HG02973 (cell line): ENCODE measurements around the gene KEAP1.
"Not testable (repeated sequence)": the region's sequence is repeated elsewhere in the genome, so short reads cannot be mapped to it uniquely, and the experiment has no call there.

Experiments used
- ATAC-seq: cut with Tn5 transposase; IDR thresholded peaks from one replicate; pipeline ENCODE4 v1.9.1; 2021; ENCODE audit warnings: moderate library complexity; ENCODE audit not compliant: unreplicated experiment

KEAP1 gene

DNA sequence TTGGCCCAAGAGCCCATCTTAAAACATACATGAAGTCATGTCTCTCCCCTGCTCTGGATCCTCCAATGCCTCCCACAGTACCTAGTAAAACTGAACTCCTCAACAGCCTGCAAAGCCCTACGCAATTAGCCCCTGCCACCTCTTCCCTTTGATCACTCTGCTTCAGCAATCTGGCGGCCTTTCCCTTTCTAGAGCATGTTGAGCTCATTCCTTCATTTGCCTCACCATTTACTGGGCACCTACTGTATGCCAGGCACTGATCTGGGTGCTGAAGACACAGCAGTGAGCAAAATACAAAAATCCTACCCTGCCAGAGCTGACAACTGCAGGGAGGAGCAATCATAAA is 2.9 kb downstream of the KEAP1 start:
- ATAC-seq, result no peak

DNA sequence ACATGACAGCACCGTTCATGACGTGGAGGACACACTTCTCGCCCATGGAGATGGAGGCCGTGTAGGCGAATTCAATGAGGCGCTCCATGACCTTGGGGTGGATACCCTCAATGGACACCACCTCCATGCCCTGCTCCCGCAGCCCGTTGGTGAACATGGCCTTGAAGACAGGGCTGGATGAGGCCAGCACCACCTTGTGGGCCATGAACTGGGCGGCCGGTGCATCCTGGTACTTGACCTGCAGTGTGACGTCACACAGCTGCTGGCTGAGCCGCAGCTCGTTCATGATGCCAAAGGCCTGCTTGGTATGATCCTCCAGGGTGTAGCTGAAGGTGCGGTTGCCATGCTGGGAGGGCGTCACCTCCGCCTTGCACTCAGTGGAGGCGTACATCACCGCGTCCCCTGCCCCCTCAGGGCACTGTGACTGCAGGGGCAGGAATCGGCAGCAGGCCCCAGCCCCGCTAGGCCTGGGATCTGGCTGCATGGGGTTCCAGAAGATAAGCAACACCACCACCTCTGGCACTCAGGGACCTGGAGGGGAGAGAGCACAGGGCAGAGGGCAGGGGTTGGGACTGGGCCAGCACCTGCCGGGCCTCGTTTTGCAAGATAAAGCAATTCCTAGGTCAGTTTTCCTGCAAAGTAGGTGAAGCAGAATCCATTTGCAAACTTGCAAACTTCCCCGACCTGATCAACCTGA is 3.5 kb downstream of the KEAP1 start:
- no peak for ATAC-seq

DNA sequence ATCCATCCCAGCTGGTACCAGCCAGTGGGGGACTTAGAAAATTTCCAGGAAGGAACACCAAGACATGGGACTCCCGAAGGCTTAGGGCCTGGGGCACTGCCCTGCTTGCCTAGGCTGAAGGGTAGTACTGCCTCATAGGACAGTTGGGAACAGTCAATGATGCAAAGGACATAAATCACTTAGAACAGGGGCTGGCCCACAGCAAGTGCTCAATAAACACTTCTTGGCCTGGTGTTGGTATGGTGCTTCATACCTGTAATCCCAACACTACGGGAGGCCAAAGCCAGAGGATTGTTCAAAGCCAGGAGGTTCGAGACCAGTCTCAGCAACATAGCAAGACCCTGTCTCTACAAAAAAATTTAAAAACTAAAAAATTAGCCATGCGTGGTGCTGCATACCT is 5.8 kb downstream of the KEAP1 start:
- no peak for ATAC-seq

DNA sequence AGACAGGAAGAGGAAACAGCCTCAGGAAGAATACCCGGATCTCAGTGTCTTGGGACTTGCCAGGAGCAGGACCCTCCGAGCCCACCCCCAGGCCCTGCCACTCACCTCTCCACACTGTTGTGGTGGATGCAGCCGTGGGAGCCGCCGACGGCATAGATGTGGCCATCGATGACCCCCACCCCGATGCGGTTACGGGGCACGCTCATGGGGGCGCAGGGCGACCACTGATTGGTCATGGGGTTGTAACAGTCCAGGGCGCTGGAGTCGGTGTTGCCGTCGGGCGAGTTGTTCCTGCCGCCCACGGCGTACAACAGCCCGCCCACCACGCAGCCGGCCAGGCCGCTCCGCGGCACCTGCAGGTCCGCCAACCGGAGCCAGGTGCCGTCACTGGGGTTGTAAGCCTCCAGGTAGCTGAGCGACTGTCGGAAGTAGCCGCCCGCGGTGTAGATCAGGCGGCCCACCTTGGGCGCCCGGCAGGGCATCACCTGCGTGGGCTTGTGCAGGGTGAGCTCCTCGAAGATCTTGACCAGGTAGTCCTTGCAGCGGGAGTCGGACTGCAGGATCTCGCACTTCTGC is 11.6 kb downstream of the KEAP1 start:
- ATAC-seq, result no peak

DNA sequence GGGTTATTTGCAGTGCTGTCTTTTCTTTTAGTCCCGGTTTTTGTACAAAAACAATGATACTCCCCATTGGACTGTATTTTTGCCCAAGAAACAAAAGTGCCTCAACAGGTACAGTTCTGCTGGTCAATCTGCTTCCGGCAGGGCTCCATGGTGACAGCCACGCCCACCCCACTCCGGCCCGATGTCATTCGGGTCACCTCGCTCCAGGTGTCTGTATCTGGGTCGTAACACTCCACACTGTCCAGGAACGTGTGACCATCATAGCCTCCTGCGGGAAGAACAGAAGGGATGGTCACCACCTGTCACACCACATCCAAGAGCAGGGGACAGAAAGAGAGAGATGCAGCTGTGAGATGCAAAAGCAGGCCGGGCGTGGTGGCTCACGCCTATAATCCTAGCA is 16.6 kb downstream of the KEAP1 start:
- no peak for ATAC-seq

DNA sequence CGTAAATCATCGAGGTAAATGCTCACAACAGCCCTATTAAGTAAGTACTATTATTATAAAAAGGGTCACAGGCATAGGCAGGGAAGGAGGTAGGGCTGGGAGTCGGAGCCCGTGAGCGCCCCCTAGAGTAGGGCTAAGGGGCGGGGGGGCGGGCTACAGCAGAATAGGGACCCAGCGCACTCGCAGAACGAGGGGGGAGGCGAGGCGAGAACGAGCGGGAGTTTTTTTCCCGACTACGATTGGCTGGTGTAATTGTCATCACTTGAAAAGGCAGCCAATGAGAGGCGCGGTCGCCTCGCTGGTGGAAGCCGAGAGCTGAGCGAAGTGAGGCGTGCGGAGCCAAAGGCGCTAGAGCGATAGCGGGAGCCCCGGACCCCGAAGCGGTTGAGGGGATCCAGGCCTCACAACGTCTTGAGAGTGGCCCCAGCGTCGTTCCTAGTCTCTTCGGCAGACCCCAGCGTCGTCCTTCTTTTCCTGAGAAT is 24.2 kb downstream of the KEAP1 start:
- no peak for ATAC-seq

DNA sequence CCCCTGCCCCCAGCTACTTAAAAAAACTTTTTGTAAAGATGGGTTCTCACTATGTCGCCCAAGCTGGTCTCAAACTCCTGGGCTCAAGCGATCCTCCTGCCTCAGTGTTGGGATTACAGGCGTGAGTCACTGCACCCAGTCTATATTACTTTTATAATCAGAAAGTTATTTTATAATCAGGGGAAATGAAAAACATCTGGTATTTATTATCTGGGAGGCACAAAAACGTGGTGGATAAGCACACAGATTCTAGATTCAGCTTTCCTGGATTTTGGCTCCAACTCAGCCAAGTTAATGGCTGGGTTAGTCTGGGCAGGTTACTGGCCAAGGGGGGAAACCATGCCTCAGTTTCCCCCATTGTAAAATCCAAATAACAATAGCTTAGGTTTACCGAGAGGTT is 24.7 kb downstream of the KEAP1 start:
- ATAC-seq, result no peak

DNA sequence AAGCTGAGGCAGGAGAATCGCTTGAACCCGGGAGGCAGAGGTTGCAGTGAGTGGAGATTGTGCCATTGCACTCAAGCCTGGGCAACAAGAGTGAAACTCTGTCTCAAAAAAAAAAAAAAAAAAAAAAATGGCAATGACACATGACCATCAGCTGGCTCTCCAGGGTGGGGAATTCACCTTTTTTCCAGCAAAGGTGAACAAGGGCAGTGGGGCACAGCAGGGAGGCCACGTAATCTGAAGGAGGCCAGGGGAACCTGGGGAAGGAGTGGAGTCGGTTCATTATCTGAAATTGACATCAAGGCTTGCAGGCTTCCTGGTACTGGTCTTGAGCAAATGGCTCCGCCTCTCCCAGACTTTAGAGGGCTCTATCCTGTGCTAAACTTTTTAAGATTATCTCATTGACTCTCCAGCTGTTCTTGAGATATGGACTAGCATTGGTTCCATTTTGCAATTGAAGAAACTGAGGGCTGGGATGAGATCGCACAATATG is 28.1 kb downstream of the KEAP1 start:
- ATAC-seq, result no peak

DNA sequence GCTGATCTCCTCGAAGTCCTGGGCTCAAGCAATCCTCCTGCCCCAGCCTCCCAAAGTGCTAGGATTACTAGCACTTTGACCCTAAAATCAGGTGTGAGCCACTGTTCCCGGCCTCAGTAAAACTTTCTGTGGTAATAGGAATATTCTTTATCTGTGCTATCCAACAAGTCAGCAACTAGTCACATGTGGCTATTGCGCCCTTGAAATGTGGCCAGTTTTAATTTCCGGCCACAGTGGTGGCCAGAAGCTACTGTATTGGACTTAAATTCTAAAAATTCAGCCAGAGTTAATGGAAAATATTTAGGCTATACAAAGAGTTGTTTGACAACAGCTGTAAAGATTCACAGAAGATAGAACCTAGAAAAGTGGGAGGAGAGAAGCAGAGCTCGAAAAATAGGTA is 30.0 kb downstream of the KEAP1 start:
- no peak for ATAC-seq

DNA sequence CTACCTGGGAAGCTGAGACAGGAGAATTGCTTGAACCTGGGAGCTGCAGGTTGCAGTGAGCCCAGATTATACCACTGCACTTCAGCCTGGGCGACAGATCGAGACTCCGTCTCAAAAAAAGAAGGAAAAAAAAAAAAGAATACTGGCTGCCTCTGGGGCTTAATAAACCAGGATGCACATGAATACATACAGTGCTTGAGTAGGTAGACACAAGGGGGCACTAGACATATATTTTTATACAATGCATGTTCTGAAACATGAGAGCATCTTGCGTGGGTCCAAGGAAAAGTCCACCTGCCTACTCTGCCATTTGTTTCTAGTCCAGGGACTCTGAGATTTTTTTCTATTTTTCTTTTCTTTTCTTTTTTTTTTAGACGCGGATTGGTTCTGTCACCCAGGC is 31.2 kb downstream of the KEAP1 start:
- ATAC-seq, result no peak

DNA sequence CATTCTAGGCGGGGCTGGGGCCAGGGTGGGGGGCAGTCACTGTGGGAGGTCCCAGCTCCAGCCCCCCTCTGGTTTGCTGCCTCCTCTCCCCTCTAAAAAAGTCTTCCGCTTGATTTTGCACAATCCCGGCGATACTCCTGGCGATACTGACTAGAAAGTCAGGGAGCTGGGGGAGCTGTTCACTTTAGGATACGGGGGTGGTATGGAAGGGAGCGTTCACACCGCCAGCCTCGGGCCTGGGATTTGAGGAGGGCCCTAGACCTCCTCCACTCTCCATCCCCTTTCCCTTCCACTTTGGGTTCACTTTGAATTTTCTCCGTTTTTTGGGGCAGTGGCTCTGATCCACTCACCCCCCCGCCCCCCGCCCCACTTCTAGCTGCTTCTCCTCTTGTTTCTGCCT is 35.0 kb downstream of the KEAP1 start:
- ATAC-seq, result no peak

DNA sequence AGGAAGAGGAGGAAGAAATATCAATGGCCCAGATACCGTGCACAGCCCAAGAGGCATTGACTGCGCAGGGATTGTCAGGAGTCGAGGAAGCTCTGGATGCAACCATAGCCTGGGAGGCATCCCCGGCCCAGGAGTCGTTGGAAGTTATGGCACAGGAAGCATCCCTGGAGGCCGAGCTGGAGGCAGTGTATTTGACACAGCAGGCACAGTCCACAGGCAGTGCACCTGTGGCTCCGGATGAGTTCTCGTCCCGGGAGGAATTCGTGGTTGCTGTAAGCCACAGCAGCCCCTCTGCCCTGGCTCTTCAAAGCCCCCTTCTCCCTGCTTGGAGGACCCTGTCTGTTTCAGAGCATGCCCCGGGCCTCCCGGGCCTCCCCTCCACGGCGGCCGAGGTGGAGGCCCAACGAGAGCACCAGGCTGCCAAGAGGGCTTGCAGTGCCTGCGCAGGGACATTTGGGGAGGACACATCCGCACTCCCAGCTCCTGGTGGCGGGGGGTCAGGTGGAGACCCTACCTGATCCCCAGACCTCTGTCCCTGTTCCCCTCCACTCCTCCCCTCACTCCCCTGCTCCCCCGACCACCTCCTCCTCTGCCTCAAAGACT is 36.0 kb downstream of the KEAP1 start:
- ATAC-seq, result no peak

DNA sequence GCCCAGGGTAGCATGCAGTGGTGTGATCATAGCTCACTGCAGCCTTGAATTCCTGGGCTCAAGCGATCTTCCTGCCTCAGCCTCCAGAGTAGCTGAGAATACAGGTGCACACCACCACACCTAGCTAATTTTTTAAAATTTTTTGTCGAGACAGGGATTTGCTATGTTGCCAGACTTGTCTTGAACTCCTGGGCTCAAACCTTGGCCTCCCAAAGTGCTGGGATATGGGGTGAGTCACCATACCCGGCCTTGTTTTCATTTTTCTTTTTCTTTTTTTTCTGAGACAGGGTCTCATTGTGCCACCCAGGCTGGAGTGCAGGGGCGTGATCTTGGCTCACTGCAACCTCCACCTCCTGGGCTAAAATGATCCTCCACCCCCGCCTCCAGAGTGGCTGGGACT is 38.7 kb downstream of the KEAP1 start:
- no peak for ATAC-seq

DNA sequence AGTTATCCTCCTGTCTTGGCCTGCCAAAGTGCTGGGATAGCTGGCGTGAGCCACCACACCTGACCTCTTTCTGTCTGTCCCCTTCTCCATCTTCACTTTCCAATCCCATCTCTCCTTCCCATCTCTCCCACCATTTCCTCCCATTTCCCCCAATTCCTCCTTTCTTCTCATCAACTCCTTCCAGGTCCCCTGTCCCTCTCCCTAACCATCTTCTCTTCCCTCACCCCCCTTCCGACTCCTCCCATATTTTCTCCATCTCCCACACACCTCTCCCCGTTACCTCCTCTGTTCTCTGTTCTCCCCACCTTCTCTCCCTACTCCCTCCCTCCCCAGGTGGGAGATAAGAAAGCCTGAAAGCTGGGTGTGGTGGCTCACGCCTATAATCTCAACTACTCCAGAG is 40.6 kb downstream of the KEAP1 start:
- no peak for ATAC-seq

DNA sequence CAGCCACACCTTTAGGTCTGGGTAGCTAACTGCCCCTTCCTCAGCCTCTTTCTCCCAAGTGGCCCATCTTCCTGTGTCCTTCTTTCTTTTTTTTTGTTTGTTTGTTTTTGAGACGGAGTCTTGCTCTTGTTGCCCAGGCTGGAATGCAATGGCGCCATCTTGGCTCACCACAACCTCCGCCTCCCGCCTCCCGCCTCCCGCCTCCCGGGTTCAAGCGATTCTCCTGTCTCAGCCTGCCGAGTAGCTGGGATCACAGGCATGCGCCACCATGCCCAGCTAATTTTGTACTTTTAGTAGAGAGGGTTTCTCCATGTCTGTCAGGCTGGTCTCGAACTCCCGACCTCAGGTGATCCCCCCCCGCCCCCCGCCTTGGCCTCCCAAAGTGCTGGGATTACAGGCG is 41.1 kb downstream of the KEAP1 start:
- not testable (repeated sequence) for ATAC-seq

DNA sequence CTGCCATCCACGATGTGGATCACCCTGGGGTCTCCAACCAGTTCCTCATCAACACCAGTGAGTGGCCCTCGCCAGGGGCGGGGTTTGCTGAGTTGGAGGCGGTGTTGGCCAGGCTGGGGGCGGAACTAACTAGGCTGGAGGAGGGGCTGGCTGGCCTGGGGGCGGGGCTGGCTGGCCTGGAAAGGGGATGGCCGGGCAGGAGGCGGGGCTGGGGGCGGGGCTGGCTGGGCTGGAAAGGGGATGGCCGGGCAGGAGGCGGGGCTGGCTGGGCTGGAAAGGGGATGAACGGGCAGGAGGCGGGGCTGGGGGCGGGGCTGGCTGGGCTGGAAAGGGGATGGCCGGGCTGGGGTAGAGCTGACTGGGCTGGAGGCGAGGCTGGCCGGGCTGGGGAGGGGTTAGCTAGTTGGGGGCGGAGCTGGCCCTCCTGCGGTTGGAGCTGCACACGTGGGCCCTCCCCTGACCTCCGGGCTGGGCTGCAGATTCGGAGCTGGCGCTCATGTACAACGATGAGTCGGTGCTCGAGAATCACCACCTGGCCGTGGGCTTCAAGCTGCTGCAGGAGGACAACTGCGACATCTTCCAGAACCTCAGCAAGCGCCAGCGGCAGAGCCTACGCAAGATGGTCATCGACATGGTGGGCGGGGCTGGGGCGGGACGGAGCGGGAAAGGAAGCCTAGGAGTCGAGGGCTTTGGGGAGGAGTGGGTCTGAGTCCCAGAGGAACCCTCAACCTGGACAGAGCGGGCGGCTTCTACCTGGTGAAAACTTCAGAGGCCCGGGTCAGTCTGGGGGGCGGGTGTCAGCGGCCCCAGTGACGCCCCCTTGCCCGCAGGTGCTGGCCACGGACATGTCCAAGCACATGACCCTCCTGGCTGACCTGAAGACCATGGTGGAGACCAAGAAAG is 41.9 kb downstream of the KEAP1 start:
- peak; percentile 76 for ATAC-seq

DNA sequence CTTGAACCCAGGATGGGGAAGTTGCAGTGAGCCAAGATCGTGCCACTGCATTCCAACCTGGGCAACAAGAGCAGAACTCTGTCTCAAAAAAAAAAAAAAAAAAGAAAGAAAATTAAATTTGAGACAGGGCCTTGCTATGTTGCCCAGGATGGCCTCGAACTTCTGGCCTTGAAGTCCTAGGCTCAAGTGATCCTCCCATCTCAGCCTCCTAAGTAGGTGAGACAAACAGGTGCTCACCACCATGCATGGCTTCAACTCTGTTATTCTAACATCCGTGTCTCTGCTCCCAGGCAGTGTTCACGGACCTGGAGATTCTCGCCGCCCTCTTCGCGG is 42.5 kb downstream of the KEAP1 start:
- no peak for ATAC-seq

DNA sequence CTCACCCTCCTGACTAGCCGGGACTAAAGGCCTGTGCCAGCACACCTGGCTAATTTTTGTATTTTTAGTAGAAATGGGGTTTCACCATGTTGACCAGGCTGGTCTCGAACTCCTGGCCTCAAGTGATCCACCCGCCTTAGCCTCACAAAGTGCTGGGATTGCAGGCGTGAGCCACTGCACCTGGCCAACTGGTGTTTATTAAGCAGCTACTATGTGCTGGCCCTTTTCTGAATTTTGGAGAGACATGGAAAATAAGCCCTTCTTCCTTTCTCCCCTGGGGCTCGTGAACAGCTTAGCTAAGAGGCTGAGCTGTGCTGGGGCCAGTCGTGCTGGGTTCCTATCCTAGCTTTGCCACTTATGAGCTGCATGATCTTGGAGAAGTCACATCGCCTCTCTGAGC is 44.4 kb downstream of the KEAP1 start:
- not testable (repeated sequence) for ATAC-seq

DNA sequence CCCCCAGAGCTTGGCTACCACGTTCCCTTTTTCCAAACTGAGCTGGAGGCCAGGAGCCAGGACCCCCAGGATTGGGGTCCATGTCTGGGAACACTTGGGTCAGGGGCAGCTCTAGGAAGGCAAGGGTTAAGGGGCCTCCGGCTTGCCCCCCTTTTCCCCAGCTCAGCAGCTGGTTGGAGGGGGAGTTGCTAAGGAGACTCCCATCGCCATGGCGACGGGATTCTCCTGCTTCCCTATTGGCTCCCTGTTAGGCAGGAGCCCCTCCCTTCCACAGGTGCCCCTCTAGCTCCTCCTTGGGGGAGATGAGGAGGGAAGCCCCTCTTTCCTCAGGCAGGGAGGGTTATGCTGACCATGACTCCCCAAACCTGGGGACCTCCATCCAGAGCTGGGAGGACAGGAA is 48.9 kb downstream of the KEAP1 start:
- no peak for ATAC-seq

DNA sequence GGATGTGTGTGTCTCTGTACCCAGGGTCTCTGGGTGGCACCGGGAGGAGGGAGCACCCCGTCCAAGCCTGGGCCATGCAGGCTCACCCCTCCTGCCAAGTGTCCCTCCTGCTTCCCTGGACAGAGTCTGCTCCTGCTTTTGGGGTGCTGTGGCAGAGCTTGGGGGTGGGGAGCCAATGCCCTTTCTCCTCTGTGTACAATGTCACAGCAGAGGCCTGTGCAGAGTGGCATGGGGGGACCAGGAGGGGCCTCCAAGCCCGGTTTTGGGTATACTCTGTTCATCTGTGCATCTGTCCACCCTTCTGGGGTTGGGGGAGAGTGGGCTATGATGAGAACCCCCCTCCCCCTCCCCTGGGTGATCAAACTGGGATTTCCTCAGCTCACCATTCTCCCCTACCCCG is 49.3 kb downstream of the KEAP1 start:
- ATAC-seq, result no peak

DNA sequence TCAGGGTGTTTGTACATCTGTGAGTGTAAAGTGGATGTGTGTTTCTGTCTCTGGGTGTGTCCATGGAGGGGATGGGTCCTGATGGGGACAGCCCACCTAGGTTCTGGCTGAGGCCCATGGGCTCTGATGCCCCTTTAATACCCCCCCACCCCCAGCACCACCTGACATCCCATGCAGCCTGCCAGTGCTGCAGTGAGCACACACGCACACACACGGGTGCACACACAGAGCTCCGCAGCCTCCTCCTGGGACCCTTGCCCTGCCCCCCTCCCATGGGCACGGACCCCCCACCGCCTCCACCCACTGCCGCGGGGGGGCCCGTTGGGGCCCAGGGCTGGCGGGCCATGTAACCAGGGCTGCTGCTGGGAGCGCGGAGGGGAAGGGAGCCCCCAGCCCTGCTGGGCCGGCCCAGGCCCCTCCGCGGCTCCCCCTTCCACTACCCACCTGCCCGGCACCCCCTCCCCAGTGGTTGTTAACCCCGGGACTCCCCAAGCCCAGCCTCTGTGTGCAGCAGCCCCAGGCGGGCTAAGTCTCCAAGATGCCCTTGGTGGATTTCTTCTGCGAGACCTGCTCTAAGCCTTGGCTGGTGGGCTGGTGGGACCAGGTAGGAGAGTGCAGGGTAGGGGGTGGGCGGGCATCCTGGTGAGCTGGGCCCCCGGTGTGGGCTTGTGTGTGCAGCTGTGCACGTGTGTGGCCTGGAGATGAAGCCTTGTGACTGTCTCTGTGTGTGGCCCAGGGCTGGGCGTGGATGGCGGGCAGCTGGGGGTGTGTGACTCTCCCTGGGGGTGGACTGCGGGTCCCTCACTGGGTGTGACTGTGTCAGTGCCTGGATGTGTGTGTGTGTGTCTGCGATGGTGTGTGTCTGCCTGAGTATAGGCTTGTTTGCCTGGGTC is 50.2 kb downstream of the KEAP1 start:
- ATAC-seq, result no peak
